ENCODE results near the gene PPP2R5A. TPM values are rescaled to one million over a fixed set of nuclear protein-coding genes. Genes with fewer than 3 reads are reported as not detected.

Gene PPP2R5A
- 34.4 and 53.2 TPM in 2 replicates for total RNA-seq

DNA sequence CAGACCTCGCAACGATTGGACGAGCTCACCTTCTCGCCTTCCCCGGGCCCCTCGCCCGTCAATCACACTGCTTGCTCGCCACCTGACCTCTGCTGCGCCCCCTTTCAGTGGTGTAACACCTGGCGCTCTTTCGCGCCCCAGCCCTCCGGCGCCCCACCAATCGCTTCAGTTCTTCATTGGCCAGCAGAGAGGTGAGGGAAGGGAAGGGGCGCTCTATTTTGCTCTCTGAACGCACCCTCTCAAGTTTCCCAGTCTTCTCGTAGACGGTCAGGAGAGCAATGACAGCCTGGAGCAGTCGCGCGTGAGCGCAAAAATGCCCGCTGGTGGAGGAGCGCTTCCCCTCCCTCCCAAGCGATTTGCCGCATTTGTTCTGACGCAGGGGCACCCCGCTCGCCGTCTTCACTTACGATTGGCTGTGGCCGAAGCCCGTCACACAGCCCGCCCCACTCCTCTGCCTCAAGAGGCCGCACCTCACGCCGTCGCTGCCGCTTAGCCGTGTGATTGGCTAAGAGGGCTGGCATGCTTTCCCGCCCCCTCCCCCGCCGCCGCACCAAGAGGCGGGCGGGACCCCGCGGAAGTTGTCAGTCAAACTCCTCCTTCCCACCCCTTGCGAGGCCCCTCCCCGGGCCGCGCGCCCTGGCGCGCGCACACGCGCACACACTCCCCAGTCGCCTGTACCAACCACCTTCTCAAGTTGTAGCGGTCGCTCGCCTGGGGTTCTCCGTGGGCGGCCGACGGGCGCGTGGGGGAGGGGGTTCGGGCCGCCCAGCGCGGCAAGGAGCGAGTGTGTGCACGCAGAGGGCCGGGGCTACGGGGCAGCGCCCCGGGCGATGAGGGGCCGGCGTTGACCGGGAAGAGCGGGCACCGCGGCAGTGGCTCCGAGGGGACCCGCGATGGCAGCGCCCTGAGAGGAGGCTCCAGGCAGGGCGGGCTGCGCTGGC, at the start of gene PPP2R5A:
PPP2R5A (plus strand) TSS at position 667 of the 941 bp plus-strand sequence. CDS start 701 bp downstream, outside the sequence.

Small RNA genes within 50 kb of the gene (small RNA-seq; reads per million reads assigned to genes)
- not detected for gene SNORA16B

Other genes with a start within 250 kb of the PPP2R5A start
- gene INTS7, start 249.9 kb upstream of the PPP2R5A start, total RNA-seq = 22.1 and 27.8 TPM in 2 replicates
- gene DTL, start 249.7 kb upstream of the PPP2R5A start, total RNA-seq = 22.3 and 29.7 TPM in 2 replicates
- 11.2 and 12.9 TPM in 2 replicates for gene PACC1, start 129.5 kb downstream of the PPP2R5A start, total RNA-seq
- 10.0 and 12.0 TPM in 2 replicates for gene NENF, start 147.5 kb downstream of the PPP2R5A start, total RNA-seq